Thyroid gland (tissue), 4 donors: ENCODE measurements around the gene FZR1. TPM values are rescaled to one million over a fixed set of nuclear protein-coding genes. Genes with fewer than 3 reads are reported as not detected.

Experiments
- DNase-seq, 2 donors: peaks; one replicate each; pipeline ENCODE4 v3.0.0-alpha.2; 2019
- H3K27ac ChIP-seq, 3 donors: fragments of 200-600 bp; sonication (generic); 1 replicate in 2 of 3; 2 replicates in 1 of 3; pipeline ENCODE4 v1.5.1; 2016 to 2019; ENCODE audit warnings: mild to moderate bottlenecking in 1 of 3, moderate library complexity in 1 of 3
- H3K27me3 ChIP-seq: fragments of 200-600 bp; sonication (generic); one replicate; pipeline ENCODE4 v1.5.1; 2019
- H3K36me3 ChIP-seq, 2 donors: fragments of 200-600 bp; sonication (generic); one replicate each; pipeline ENCODE4 v1.5.1; 2016 to 2019
- H3K4me1 ChIP-seq, 2 donors: fragments of 200-600 bp; sonication (generic); one replicate each; pipeline ENCODE4 v1.5.1; 2017 to 2019
- H3K4me3 ChIP-seq, 3 donors: fragments of 200-600 bp; sonication (generic); replicated peaks in 1 of 3; 1 replicate in 2 of 3; 2 replicates in 1 of 3; pipeline ENCODE4 v1.5.1; 2016; ENCODE audit warnings: mild to moderate bottlenecking in 1 of 3
- H3K9me3 ChIP-seq: fragments of 200-600 bp; sonication (generic); one replicate; pipeline ENCODE4 v1.5.1; 2017
- POLR2A ChIP-seq, 2 donors: fragments of 450-650 bp; IDR thresholded peaks; one replicate each; pipeline ENCODE4 v1.6.1; 2017; ENCODE audit warnings: antibody characterized with exemption in 2 of 2, mild to moderate bottlenecking in 2 of 2, moderate library complexity in 1 of 2
- WGBS, 2 donors: methylation state at CpG; one replicate each; pipeline ENCODE4 v1.1.5; 2017; 5-methylcytosine and 5-hydroxymethylcytosine counted together
- intact Hi-C: fragments of 100-400 bp; cut with DNase I; formaldehyde crosslinking; loops from one replicate; pipeline ENCODE4 v1.15.1; 2023
- total RNA-seq, 4 donors: library from RNA; depleted of rRNA; stranded (reverse); fragments of >200 nt; gene quantifications; one replicate each; pipeline ENCODE4 v1.2.3, GENCODE V29; 2016
- TF ChIP-seq, protein P1 (sequence below), 6 experiments: fragments of 200-600 bp in 3 of 6; fragments of 450-650 bp in 3 of 6; sonication (generic) in 3 of 6; IDR thresholded peaks; one replicate each; pipeline ENCODE4 v1.5.1; 2016 to 2019; ENCODE audit warnings: antibody characterized with exemption in 6 of 6, mild to moderate bottlenecking in 2 of 6, inconsistent platforms in 1 of 6, moderate library complexity in 1 of 6

The FZR1 gene
- total RNA-seq, 4 donors from 2014 or later, result 28.6 to 56.0 (median 36.1) TPM

DNA sequence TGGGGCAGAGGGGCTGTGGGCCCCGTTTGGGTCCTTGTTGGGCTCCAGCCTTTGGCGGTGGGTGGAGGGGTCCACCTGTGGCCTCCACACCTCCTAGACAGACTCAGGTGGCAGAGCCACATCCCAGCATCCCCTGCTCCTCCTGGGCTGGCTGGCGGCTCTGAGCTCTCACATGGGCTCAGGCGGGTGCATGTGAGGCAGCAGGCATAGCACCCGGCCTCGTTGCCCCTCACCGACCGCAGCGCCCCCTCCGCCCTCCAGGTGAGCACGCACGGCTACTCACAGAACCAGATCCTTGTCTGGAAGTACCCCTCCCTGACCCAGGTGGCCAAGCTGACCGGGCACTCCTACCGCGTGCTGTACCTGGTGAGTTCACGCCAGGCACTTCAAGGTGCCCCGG lies 26.9 kb downstream of the FZR1 start:
- H3K27me3 ChIP-seq, result no peaks in the 10 kb centered on the region
- H3K4me3 ChIP-seq, result no peak overlapping the region
- peaks cover 49 to 62% of the 10 kb centered on the region in 2 donors for H3K36me3 ChIP-seq
- 94 to 97% methylated on average over 9 to 14 of the region's 17 CpGs for WGBS, 2 donors
- no peak overlapping the region for H3K27ac ChIP-seq
- no peak for DNase-seq
- no peaks in the 10 kb centered on the region for H3K9me3 ChIP-seq
- no peak for TF ChIP-seq POLR2A (IDR thresholded peaks at IDR 0.05)
- TF ChIP-seq, protein P1, sequence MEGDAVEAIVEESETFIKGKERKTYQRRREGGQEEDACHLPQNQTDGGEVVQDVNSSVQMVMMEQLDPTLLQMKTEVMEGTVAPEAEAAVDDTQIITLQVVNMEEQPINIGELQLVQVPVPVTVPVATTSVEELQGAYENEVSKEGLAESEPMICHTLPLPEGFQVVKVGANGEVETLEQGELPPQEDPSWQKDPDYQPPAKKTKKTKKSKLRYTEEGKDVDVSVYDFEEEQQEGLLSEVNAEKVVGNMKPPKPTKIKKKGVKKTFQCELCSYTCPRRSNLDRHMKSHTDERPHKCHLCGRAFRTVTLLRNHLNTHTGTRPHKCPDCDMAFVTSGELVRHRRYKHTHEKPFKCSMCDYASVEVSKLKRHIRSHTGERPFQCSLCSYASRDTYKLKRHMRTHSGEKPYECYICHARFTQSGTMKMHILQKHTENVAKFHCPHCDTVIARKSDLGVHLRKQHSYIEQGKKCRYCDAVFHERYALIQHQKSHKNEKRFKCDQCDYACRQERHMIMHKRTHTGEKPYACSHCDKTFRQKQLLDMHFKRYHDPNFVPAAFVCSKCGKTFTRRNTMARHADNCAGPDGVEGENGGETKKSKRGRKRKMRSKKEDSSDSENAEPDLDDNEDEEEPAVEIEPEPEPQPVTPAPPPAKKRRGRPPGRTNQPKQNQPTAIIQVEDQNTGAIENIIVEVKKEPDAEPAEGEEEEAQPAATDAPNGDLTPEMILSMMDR (IDR thresholded peaks at IDR 0.05), result no peak
- no peaks in the 10 kb centered on the region for H3K4me1 ChIP-seq
- intact Hi-C loops, result no loop called here

DNA sequence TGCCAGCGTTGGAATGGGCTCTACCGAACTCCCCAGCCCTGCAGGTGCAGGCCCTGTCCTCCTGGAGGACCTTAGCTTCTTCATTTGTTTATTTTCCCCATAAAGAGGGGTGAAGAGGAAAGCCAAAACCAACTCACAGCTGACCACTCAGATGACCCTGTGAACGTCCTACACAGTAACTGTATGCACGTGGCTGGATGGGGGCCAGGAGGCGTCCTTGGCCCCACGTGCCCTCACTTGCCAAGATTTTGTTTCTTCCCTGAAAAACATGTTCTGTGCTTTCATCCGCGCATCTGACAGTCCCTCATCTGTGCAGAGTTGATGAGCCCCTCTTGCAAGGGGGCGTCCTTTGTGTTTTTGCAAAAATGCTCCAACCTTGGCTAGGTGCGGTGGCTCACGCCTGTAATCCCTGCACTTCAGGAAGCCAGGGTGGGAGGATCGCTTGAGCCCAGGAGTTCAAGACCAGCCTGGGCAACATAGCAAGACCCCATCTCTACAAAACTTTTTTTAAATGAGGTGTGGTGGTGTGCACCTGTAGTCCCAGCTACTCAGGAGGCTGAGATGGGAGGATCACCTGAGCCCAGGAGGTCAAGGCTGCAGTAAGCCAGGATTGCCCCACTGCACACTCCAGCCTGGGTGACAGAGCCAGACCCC lies 27.6 kb downstream of the FZR1 start:
- no peak overlapping the region for H3K27ac ChIP-seq
- H3K36me3 ChIP-seq, result peaks cover 48 to 59% of the 10 kb centered on the region in 2 donors
- intact Hi-C loops, result no loop called here
- TF ChIP-seq, protein P1 (IDR thresholded peaks at IDR 0.05), result no peak
- no peak for TF ChIP-seq POLR2A (IDR thresholded peaks at IDR 0.05)
- H3K4me1 ChIP-seq, result no peaks in the 10 kb centered on the region
- H3K27me3 ChIP-seq, result no peaks in the 10 kb centered on the region
- H3K4me3 ChIP-seq, result no peak overlapping the region
- no peak for DNase-seq
- H3K9me3 ChIP-seq, result no peaks in the 10 kb centered on the region
- 92 to 97% methylated on average over 11 to 12 of the region's 12 CpGs for WGBS, 2 donors

- Histone ChIP-seq H3K4me3 (no peak overlapping the region), H3K27ac (no peak overlapping the region), H3K9me3 (no peaks in the 10 kb centered on the region), H3K4me1 (no peaks in the 10 kb centered on the region), H3K27me3 (no peaks in the 10 kb centered on the region), H3K36me3 (peaks cover 48 to 59% of the 10 kb centered on the region in 2 donors)
- intact Hi-C loops, result no loop called here
- no peak for TF ChIP-seq POLR2A (IDR thresholded peaks at IDR 0.05)
- TF ChIP-seq, protein P1 (IDR thresholded peaks at IDR 0.05), result no peak
- WGBS, 2 donors, result 94 to 96% methylated on average over 25 to 29 of the region's 38 CpGs
- no peak for DNase-seq
Measured at GRCh38 chr19:3534375-3535234, 28.5 kb downstream of the FZR1 start.

GRCh38 chr19:3535235-3535535 lies 29.1 kb downstream of the FZR1 start:
- no peak for TF ChIP-seq POLR2A (IDR thresholded peaks at IDR 0.05)
- TF ChIP-seq, protein P1 (IDR thresholded peaks at IDR 0.05), result no peak
- 100% methylated on average over 1 of the region's 9 CpGs for WGBS, 2 donors
- H3K27me3 ChIP-seq, result no peaks in the 10 kb centered on the region

DNA sequence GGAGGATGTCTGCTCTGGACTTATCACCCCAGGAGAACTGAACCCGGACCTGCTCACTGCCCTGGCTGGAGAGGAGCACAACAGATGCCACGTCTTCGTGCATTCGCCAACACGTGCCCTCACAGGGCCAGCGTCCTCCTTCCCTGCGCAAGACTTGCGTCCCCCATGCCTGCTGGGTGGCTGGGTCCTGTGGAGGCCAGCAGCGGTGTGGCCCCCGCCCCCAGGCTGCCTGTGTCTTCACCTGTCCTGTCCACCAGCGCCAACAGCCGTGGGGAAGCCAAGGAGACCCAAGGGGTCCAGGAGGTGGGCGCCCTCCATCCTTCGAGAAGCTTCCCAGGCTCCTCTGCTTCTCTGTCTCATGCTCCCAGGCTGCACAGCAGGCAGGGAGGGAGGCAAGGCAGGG lies 29.5 kb downstream of the FZR1 start:
- WGBS, 2 donors, result 90 to 100% methylated on average over 2 to 7 of the region's 14 CpGs
- Histone ChIP-seq H3K27ac (no peak overlapping the region), H3K9me3 (no peaks in the 10 kb centered on the region), H3K4me3 (no peak overlapping the region), H3K27me3 (no peaks in the 10 kb centered on the region), H3K4me1 (no peaks in the 10 kb centered on the region), H3K36me3 (peaks cover 48 to 59% of the 10 kb centered on the region in 2 donors)
- intact Hi-C loops, result no loop called here
- TF ChIP-seq POLR2A (IDR thresholded peaks at IDR 0.05), result no peak
- TF ChIP-seq, protein P1 (IDR thresholded peaks at IDR 0.05), result no peak
- DNase-seq, result no peak

More at GRCh38 chr19:3535235-3535535, 29.1 kb downstream of the FZR1 start:
- Histone ChIP-seq H3K9me3 (no peaks in the 10 kb centered on the region), H3K4me3 (no peak overlapping the region), H3K36me3 (peaks cover 48 to 59% of the 10 kb centered on the region in 2 donors), H3K27ac (no peak overlapping the region), H3K4me1 (no peaks in the 10 kb centered on the region)
- DNase-seq, result no peak
- intact Hi-C loops, result no loop called here
